ENCODE measurements around the gene IMPG2. TPM values are rescaled to one million over a fixed set of nuclear protein-coding genes. Genes with fewer than 3 reads are reported as not detected.

IMPG2 gene
- total RNA-seq, 4 donors from 2014 or later: 0.62 to 0.96 (median 0.81) TPM

DNA sequence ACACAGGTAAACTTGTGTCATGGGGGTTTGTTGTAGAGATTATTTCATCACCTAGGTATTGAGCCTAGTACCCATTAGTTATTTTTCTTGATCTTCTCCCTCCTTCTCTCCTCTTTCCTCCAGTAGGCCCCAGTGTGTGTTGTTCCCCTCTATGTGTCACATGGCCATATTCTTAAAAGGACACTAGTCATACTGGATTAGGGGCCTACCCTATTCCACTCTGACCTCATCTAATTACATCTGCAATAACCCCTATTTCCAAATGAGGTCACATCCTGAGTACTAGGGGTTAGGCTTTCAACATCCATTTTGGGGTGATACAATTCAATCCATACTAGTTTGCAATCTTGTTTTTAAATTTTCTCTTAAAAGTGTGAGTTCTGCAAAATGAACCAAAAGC lies 142.8 kb downstream of the IMPG2 start:
- Histone ChIP-seq H3K4me3 (no peak overlapping the region), H3K27ac (no peak overlapping the region), H3K27me3 (no peaks in the 10 kb centered on the region), H3K9me3 (no peaks in the 10 kb centered on the region), H3K36me3 (no peaks in the 10 kb centered on the region), H3K4me1 (no peaks in the 10 kb centered on the region)
- no peak for TF ChIP-seq EP300 (IDR thresholded peaks at IDR 0.05)
- no peak for TF ChIP-seq POLR2A (IDR thresholded peaks at IDR 0.05)
- TF ChIP-seq POLR2AphosphoS5 (IDR thresholded peaks at IDR 0.05): no peak
- TF ChIP-seq, protein P1, sequence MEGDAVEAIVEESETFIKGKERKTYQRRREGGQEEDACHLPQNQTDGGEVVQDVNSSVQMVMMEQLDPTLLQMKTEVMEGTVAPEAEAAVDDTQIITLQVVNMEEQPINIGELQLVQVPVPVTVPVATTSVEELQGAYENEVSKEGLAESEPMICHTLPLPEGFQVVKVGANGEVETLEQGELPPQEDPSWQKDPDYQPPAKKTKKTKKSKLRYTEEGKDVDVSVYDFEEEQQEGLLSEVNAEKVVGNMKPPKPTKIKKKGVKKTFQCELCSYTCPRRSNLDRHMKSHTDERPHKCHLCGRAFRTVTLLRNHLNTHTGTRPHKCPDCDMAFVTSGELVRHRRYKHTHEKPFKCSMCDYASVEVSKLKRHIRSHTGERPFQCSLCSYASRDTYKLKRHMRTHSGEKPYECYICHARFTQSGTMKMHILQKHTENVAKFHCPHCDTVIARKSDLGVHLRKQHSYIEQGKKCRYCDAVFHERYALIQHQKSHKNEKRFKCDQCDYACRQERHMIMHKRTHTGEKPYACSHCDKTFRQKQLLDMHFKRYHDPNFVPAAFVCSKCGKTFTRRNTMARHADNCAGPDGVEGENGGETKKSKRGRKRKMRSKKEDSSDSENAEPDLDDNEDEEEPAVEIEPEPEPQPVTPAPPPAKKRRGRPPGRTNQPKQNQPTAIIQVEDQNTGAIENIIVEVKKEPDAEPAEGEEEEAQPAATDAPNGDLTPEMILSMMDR (IDR thresholded peaks at IDR 0.05): no peak
- no peak for ATAC-seq

Other genes with a start within 250 kb of the IMPG2 start
- 10 to 100 TPM; 14.8 to 41.4 (median 23.0) TPM for gene SENP7, start 192.6 kb upstream of the IMPG2 start, total RNA-seq
- gene TRMT10C, start 241.3 kb upstream of the IMPG2 start, total RNA-seq: 10 to 100 TPM; 12.2 to 22.7 (median 16.8) TPM